Keratinocyte (primary cell): ENCODE measurements around the gene PRKN. TPM values are rescaled to one million over a fixed set of nuclear protein-coding genes. Genes with fewer than 3 reads are reported as not detected.
A peak's percentile ranks its signal among the peaks of the same experiment; 100 is the strongest.

Experiments used
- DNase-seq: peaks from one replicate; pipeline ENCODE4 v3.0.0-alpha.2; 2011; ENCODE audit warnings: low read depth, missing footprints, low spot score
- FAIRE-seq: peaks from 2 replicates; lab custom pipeline; 2011; peaks lifted over from hg19 to GRCh38; lab: Jason Lieb, UNC
- H2AFZ ChIP-seq: 2 replicates; pipeline ENCODE4 v1.6.0; 2012; ENCODE audit warnings: low read length, control low read depth, inconsistent platforms; ENCODE audit not compliant: control insufficient read depth
- H3K27ac ChIP-seq: 2 replicates; pipeline ENCODE4 v1.5.1; 2011; ENCODE audit warnings: low read length; ENCODE audit not compliant: control insufficient read depth, insufficient read depth
- H3K27me3 ChIP-seq: 3 replicates; pipeline ENCODE4 v1.6.0; 2011; ENCODE audit warnings: low read length; ENCODE audit not compliant: control insufficient read depth, insufficient read depth; ENCODE audit errors: extremely low read depth
- H3K36me3 ChIP-seq, 2 experiments: 2 replicates in 1 of 2; 3 replicates in 1 of 2; pipeline ENCODE4 v1.5.1; 2011; ENCODE audit warnings: low read length in 2 of 2, mild to moderate bottlenecking in 1 of 2; ENCODE audit not compliant: control insufficient read depth in 2 of 2, insufficient read depth in 2 of 2; ENCODE audit errors: extremely low read depth in 1 of 2
- H3K4me1 ChIP-seq: 3 replicates; pipeline ENCODE4 v1.5.1; 2011; ENCODE audit warnings: low read length; ENCODE audit not compliant: control insufficient read depth, insufficient read depth; ENCODE audit errors: extremely low read depth
- H3K4me2 ChIP-seq: 3 replicates; pipeline ENCODE4 v1.6.0; 2011; ENCODE audit warnings: low read depth, low read length; ENCODE audit not compliant: control insufficient read depth, insufficient read depth; ENCODE audit errors: extremely low read depth
- H3K4me3 ChIP-seq, 3 experiments: fragments of 200-600 bp in 1 of 3; sonication (generic) in 1 of 3; 2 replicates in 2 of 3; 3 replicates in 1 of 3; pipeline ENCODE4 v1.5.1; 2011 to 2016; ENCODE audit warnings: low read length in 3 of 3, mild to moderate bottlenecking in 3 of 3, control low read depth in 2 of 3, inconsistent platforms in 1 of 3, low read depth in 1 of 3, mixed read lengths in 1 of 3, mixed run types in 1 of 3, moderate library complexity in 1 of 3; ENCODE audit not compliant: control insufficient read depth in 2 of 3, insufficient read depth in 2 of 3; ENCODE audit errors: extremely low read depth in 1 of 3
- H3K79me2 ChIP-seq: 2 replicates; pipeline ENCODE4 v1.6.0; 2012; ENCODE audit warnings: low read length; ENCODE audit not compliant: control insufficient read depth, insufficient read depth
- H3K9ac ChIP-seq: 3 replicates; pipeline ENCODE4 v1.6.0; 2011; ENCODE audit warnings: low read length; ENCODE audit not compliant: control insufficient read depth, insufficient read depth; ENCODE audit errors: extremely low read depth
- H3K9me1 ChIP-seq: 3 replicates; pipeline ENCODE4 v1.6.0; 2011; ENCODE audit warnings: low read length; ENCODE audit not compliant: control insufficient read depth, insufficient read depth; ENCODE audit errors: extremely low read depth
- H3K9me3 ChIP-seq: 2 replicates; pipeline ENCODE4 v1.5.1; 2012; ENCODE audit warnings: low read depth, low read length; ENCODE audit not compliant: control insufficient read depth
- H4K20me1 ChIP-seq: 3 replicates; pipeline ENCODE4 v1.6.0; 2011; ENCODE audit warnings: low read length; ENCODE audit not compliant: control insufficient read depth, insufficient read depth; ENCODE audit errors: extremely low read depth
- CTCF ChIP-seq, 3 experiments: IDR thresholded peaks in 1 of 3; conservative IDR thresholded peaks in 1 of 3; optimal IDR thresholded peaks in 1 of 3; 2 replicates in 2 of 3; 3 replicates in 1 of 3; pipeline versions ENCODE3 to v1.5.1; 2011; ENCODE audit warnings: low read length in 3 of 3, mild to moderate bottlenecking in 3 of 3, moderate library complexity in 2 of 3, control low read depth in 1 of 3, inconsistent platforms in 1 of 3; ENCODE audit not compliant: insufficient read depth in 2 of 3; ENCODE audit errors: extremely low read depth in 1 of 3
- EZH2 ChIP-seq: IDR thresholded peaks from one replicate; pipeline ENCODE4 v1.6.1; 2012; ENCODE audit warnings: inconsistent platforms, mild to moderate bottlenecking, low read length, moderate library complexity
- dilution Hi-C: fragments of 300-500 bp; cut with MboI; formaldehyde crosslinking; loops from one replicate; pipeline ENCODE4 v1.7.0; 2020; ENCODE audit warnings: low sequenced_read_pairs; ENCODE audit not compliant: extremely low pct_ligation_motif_present
- polyA plus RNA-seq, 5 experiments: library from polyadenylated mRNA; depleted of rRNA in 3 of 5; stranded (reverse) in 3 of 5; stranded (forward) in 1 of 5; unstranded in 1 of 5; fragments of >200 nt; gene quantifications; 1 replicate in 1 of 5; 2 replicates in 3 of 5; 3 replicates in 1 of 5; pipeline versions ENCODE4 v1.2.1 to v1.2.3, GENCODE V29; 2011 to 2012; ENCODE audit warnings: missing spikeins in 2 of 5, low read depth in 1 of 5, low replicate concordance in 1 of 5

PRKN gene
- polyA plus RNA-seq, 1 donor (not counting 4 experiments of a cell fraction or from before 2014, with no cell fraction given): 0.67 TPM

DNA sequence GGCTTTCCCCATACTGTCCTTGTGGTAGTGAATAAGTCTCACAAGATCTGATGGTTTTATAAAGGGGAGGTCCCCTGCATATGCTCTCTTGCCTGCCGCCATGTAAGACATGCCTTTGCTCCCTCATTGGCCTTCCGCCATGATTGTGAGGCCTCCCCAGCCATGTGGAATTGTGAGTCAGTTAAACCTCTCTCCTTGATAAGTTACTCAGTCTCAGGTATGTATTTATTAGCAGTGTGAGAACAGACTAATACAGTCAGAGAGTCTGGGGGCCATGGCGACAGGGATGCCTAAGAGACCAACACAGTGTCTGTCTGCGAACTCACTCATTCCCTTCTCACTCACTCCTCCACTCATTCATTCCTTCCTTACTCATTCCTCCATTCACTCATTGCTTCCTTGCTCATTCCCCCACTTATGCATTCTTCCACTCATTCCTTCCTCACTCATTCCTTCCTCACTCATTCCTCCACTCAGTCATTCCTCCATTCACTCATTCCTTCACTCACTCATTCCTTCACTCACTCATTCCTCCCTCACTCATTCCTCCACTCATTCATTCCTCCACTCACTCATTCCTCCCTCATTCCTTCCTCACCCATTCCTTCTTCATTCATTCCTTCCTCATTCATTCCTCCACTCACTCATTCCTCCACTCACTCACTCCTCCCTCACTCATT is 1316.2 kb downstream of the PRKN start:
- H3K27ac ChIP-seq: no peak overlapping the region
- peaks cover 3% of the 10 kb centered on the region for H3K27me3 ChIP-seq
- H4K20me1 ChIP-seq: no peaks in the 10 kb centered on the region
- no peaks in the 10 kb centered on the region for H3K36me3 ChIP-seq
- TF ChIP-seq CTCF (optimal IDR thresholded peaks at IDR 0.05 in 1 of 3, IDR thresholded peaks at IDR 0.05 in 1 of 3, conservative IDR thresholded peaks at IDR 0.05 in 1 of 3; ENCODE audit: extremely low read depth in 1 of 3, insufficient read depth in 2 of 3, low read length in 3 of 3) (no peak), EZH2 (no peak)
- H3K79me2 ChIP-seq: no peaks in the 10 kb centered on the region
- no peaks in the 10 kb centered on the region for H3K9me3 ChIP-seq
- peaks cover 5% of the 10 kb centered on the region for H3K4me1 ChIP-seq
- H3K4me3 ChIP-seq: no peak overlapping the region
- no peak overlapping the region for H2AFZ ChIP-seq
- dilution Hi-C loops: no loop called here
- H3K9me1 ChIP-seq: no peaks in the 10 kb centered on the region
- no peak overlapping the region for H3K4me2 ChIP-seq
- no peak overlapping the region for H3K9ac ChIP-seq
- DNase-seq: peak; percentile 17
- no peak for FAIRE-seq

DNA sequence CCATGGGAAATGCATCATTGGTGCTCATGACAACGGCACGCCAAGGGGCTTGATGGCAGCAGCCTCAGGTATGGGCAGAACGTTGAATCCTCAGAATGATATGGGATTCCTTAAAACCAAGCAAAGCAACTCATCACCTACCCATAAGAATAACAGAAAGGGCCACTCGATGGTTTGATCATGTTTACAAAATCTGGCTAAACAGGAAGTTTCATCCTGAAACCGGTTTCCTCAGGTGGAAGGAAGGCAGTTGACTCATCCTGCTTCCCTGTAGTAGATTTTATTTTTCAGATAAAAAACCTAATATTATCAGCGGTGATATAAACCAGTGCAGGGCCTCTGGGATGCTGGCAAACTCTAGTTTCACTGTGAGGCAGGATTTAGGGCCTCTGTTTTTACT is 1316.8 kb downstream of the PRKN start:
- FAIRE-seq (no peak), DNase-seq (no peak)
- Histone ChIP-seq H3K27ac (no peak overlapping the region), H3K4me1 (peaks cover 9% of the 10 kb centered on the region), H3K79me2 (no peaks in the 10 kb centered on the region), H2AFZ (no peak overlapping the region), H3K36me3 (no peaks in the 10 kb centered on the region), H3K4me2 (no peak overlapping the region), H3K9me3 (no peaks in the 10 kb centered on the region), H3K4me3 (no peak overlapping the region), H3K9ac (no peak overlapping the region), H3K27me3 (peaks cover 3% of the 10 kb centered on the region), H4K20me1 (no peaks in the 10 kb centered on the region), H3K9me1 (no peaks in the 10 kb centered on the region)
- TF ChIP-seq CTCF (optimal IDR thresholded peaks at IDR 0.05 in 1 of 3, IDR thresholded peaks at IDR 0.05 in 1 of 3, conservative IDR thresholded peaks at IDR 0.05 in 1 of 3; ENCODE audit: extremely low read depth in 1 of 3, insufficient read depth in 2 of 3, low read length in 3 of 3) (no peak), EZH2 (no peak)
- dilution Hi-C loops: no loop called here
